ENCODE results near the gene TMEM109. TPM values are rescaled to one million over a fixed set of nuclear protein-coding genes. Genes with fewer than 3 reads are reported as not detected.

Gene TMEM109
- total and polyA plus RNA-seq, 9 of the 15 experiments (the other 6 are each of a cell fraction or from before 2014, with no cell fraction given) = 9.2 to 71.3 (median 30.5) TPM

GRCh38 chr11:60942219-60942618 lies 28.3 kb downstream of the TMEM109 start:
- H4K20me1 ChIP-seq (replicated peaks; ENCODE audit: control insufficient read depth, insufficient read depth, low read length) = peaks cover 15% of the 10 kb centered on the region
- no peaks in the 10 kb centered on the region for H3K9me3 ChIP-seq (replicated peaks; ENCODE audit: control insufficient read depth, insufficient read depth, low read depth, low read length)
- in situ Hi-C loops (cut with MboI) (no loop called here), intact Hi-C loops (cut with micrococcal nuclease) (no loop called here)
- POLR2A ChIA-PET = interaction anchor here (0.6 to 0.8 kb wide), 2 partner anchors 12 to 13 kb away, joined by 3 read pairs; no protein-coding TSS in a partner anchor
- H3K4me1 ChIP-seq (replicated peaks in 1 of 2; ENCODE audit: control insufficient read depth in 2 of 2, insufficient read depth in 2 of 2, low read length in 2 of 2) = peaks cover 0 to 7% of the 10 kb centered on the region in 2 experiments; a peak in 3 of 5 replicates
- BruUV-seq (replicated peaks) = no TSS peak
- H3K4me2 ChIP-seq (ENCODE audit: insufficient read depth, low read length) = no peak overlapping the region
- ATAC-seq (no peak), FAIRE-seq (no peak), DNase-seq (ENCODE audit: extremely low read depth in 1 of 4, low spot score in 3 of 4) (no peak)
- H2AFZ ChIP-seq (ENCODE audit: low read depth, low read length) = no peak overlapping the region
- H3K27me3 ChIP-seq (ENCODE audit: control insufficient read depth in 2 of 2, insufficient read depth in 2 of 2, low read length in 2 of 2) = peaks cover 44 to 79% of the 10 kb centered on the region in 2 experiments
- TF ChIP-seq TFAM (CRISPR knock-in tag; conservative IDR thresholded peaks at IDR 0.05) = no peak
- no peak for TF ChIP-seq ZFP91 (CRISPR knock-in tag; IDR thresholded peaks at IDR 0.05)
- TF ChIP-seq MCM7 (IDR thresholded peaks at IDR 0.05) = no peak
- no peaks in the 10 kb centered on the region for H3K9me1 ChIP-seq (ENCODE audit: control insufficient read depth, insufficient read depth, low read length)
- H3K27ac ChIP-seq (ENCODE audit: extremely low read depth, low read depth, low read length) = no peak overlapping the region
- no peak overlapping the region for H3K4me3 ChIP-seq
- no peaks in the 10 kb centered on the region for H3K79me2 ChIP-seq (ENCODE audit: control insufficient read depth, insufficient read depth, low read length)
- H3K9ac ChIP-seq (ENCODE audit: insufficient read depth in 1 of 2, low read depth in 2 of 2, low read length in 2 of 2) = no peak overlapping the region
- 0% methylated on average over 4 of the region's 4 CpGs for WGBS (ENCODE audit: insufficient coverage, low coverage, missing lambda C conversion rate)
- CTCF ChIA-PET (ENCODE audit: low intra/inter-chr PET ratio) = interaction anchor here (0.5 kb wide), 1 partner anchor 49 kb away, joined by 3 read pairs; no protein-coding TSS in a partner anchor
- H3K36me3 ChIP-seq (ENCODE audit: control insufficient read depth, insufficient read depth, low read length) = no peaks in the 10 kb centered on the region

Measured in K562 (cell line).